ENCODE data around the gene MYL12B. TPM values are rescaled to one million over a fixed set of nuclear protein-coding genes. Genes with fewer than 3 reads are reported as not detected.

The MYL12B gene
- total RNA-seq, 1 donor from 2014 or later: 433 TPM

GRCh38 chr18:3283908-3284307 is 22.0 kb downstream of the MYL12B start:
- H3K36me3 Mint-ChIP-seq (ENCODE audit: low read depth, unreplicated experiment): peaks cover 5% of the 10 kb centered on the region
- H3K9ac ChIP-seq (ENCODE audit: low read length): no peak overlapping the region
- no peak overlapping the region for H3K27ac Mint-ChIP-seq (ENCODE audit: unreplicated experiment)
- H3K27me3 ChIP-seq (ENCODE audit: insufficient read depth, low read length): no peaks in the 10 kb centered on the region
- DNase-seq (ENCODE audit: low read depth) (no peak), FAIRE-seq (no peak)
- H3K4me1 Mint-ChIP-seq (ENCODE audit: low read depth, unreplicated experiment): peaks cover 10% of the 10 kb centered on the region
- no peaks in the 10 kb centered on the region for H3K79me2 ChIP-seq (ENCODE audit: insufficient read depth, low read length)
- TF ChIP-seq CTCF (IDR thresholded peaks at IDR 0.05; ENCODE audit: insufficient read depth, low read depth, low read length) (no peak), EZH2 (IDR thresholded peaks at IDR 0.05; ENCODE audit: insufficient read depth, low read length) (no peak)
- H2AFZ ChIP-seq (ENCODE audit: low read depth, low read length): no peak overlapping the region
- H3K9me3 Mint-ChIP-seq (ENCODE audit: unreplicated experiment): peaks cover 3% of the 10 kb centered on the region
- H3K4me1 ChIP-seq (ENCODE audit: insufficient read depth, low read length): peaks cover 11% of the 10 kb centered on the region
- no peak overlapping the region for H3K4me2 ChIP-seq (ENCODE audit: low read length)
- H3K4me3 Mint-ChIP-seq (ENCODE audit: unreplicated experiment): no peak overlapping the region
- no peak overlapping the region for H3K4me3 ChIP-seq (ENCODE audit: insufficient read depth, low read depth, low read length)
- no peak overlapping the region for H3K27ac ChIP-seq (ENCODE audit: low read depth, low read length)
- H3K9me3 ChIP-seq (ENCODE audit: insufficient read depth, low read depth, low read length): no peaks in the 10 kb centered on the region
- H4K20me1 ChIP-seq (ENCODE audit: insufficient read depth, low read length): no peaks in the 10 kb centered on the region
- no peaks in the 10 kb centered on the region for H3K27me3 Mint-ChIP-seq (ENCODE audit: low read depth, unreplicated experiment)
- H3K36me3 ChIP-seq (ENCODE audit: insufficient read depth, low read length): peaks cover under 1% of the 10 kb centered on the region

GRCh38 chr18:3284501-3284900 is 22.6 kb downstream of the MYL12B start:
- Mint-ChIP-seq H3K4me3 (ENCODE audit: unreplicated experiment) (no peak overlapping the region), H3K9me3 (ENCODE audit: unreplicated experiment) (peaks cover 5% of the 10 kb centered on the region), H3K36me3 (ENCODE audit: low read depth, unreplicated experiment) (peaks cover 5% of the 10 kb centered on the region), H3K27ac (ENCODE audit: unreplicated experiment) (no peak overlapping the region), H3K4me1 (ENCODE audit: low read depth, unreplicated experiment) (peaks cover 10% of the 10 kb centered on the region), H3K27me3 (ENCODE audit: low read depth, unreplicated experiment) (no peaks in the 10 kb centered on the region)
- Histone ChIP-seq H3K4me2 (ENCODE audit: low read length) (no peak overlapping the region), H3K36me3 (ENCODE audit: insufficient read depth, low read length) (no peaks in the 10 kb centered on the region), H3K9ac (ENCODE audit: low read length) (no peak overlapping the region), H3K79me2 (ENCODE audit: insufficient read depth, low read length) (no peaks in the 10 kb centered on the region), H3K27ac (ENCODE audit: low read depth, low read length) (no peak overlapping the region), H3K4me3 (ENCODE audit: insufficient read depth, low read depth, low read length) (no peak overlapping the region), H4K20me1 (ENCODE audit: insufficient read depth, low read length) (no peaks in the 10 kb centered on the region), H2AFZ (ENCODE audit: low read depth, low read length) (no peak overlapping the region), H3K4me1 (ENCODE audit: insufficient read depth, low read length) (peaks cover 11% of the 10 kb centered on the region), H3K27me3 (ENCODE audit: insufficient read depth, low read length) (no peaks in the 10 kb centered on the region), H3K9me3 (ENCODE audit: insufficient read depth, low read depth, low read length) (no peaks in the 10 kb centered on the region)
- no peak for FAIRE-seq
- no peak for DNase-seq (ENCODE audit: low read depth)
- TF ChIP-seq CTCF (IDR thresholded peaks at IDR 0.05; ENCODE audit: insufficient read depth, low read depth, low read length) (no peak), EZH2 (IDR thresholded peaks at IDR 0.05; ENCODE audit: insufficient read depth, low read length) (no peak)

- no peaks in the 10 kb centered on the region for H3K27me3 Mint-ChIP-seq (ENCODE audit: low read depth, unreplicated experiment)
- FAIRE-seq: no peak
- H3K36me3 ChIP-seq (ENCODE audit: insufficient read depth, low read length): no peaks in the 10 kb centered on the region
These were observed 24.2 kb downstream of the MYL12B start for GRCh38 chr18:3286159-3286558.

More at GRCh38 chr18:3286159-3286558, 24.2 kb downstream of the MYL12B start:
- no peak overlapping the region for H3K4me3 Mint-ChIP-seq (ENCODE audit: unreplicated experiment)
- H3K9me3 ChIP-seq (ENCODE audit: insufficient read depth, low read depth, low read length): no peaks in the 10 kb centered on the region
- no peaks in the 10 kb centered on the region for H3K27me3 ChIP-seq (ENCODE audit: insufficient read depth, low read length)
- H3K79me2 ChIP-seq (ENCODE audit: insufficient read depth, low read length): no peaks in the 10 kb centered on the region
- peaks cover 10% of the 10 kb centered on the region for H3K4me1 Mint-ChIP-seq (ENCODE audit: low read depth, unreplicated experiment)
- TF ChIP-seq EZH2 (IDR thresholded peaks at IDR 0.05; ENCODE audit: insufficient read depth, low read length) (no peak), CTCF (IDR thresholded peaks at IDR 0.05; ENCODE audit: insufficient read depth, low read depth, low read length) (no peak)
- H2AFZ ChIP-seq (ENCODE audit: low read depth, low read length): no peak overlapping the region
- DNase-seq (ENCODE audit: low read depth): no peak
- H3K4me1 ChIP-seq (ENCODE audit: insufficient read depth, low read length): peaks cover 11% of the 10 kb centered on the region
- H3K27ac ChIP-seq (ENCODE audit: low read depth, low read length): no peak overlapping the region
- H3K27ac Mint-ChIP-seq (ENCODE audit: unreplicated experiment): no peak overlapping the region
- no peaks in the 10 kb centered on the region for H4K20me1 ChIP-seq (ENCODE audit: insufficient read depth, low read length)
- no peak overlapping the region for H3K9ac ChIP-seq (ENCODE audit: low read length)
- H3K4me2 ChIP-seq (ENCODE audit: low read length): no peak overlapping the region
- H3K36me3 Mint-ChIP-seq (ENCODE audit: low read depth, unreplicated experiment): peaks cover 2% of the 10 kb centered on the region
- peaks cover 6% of the 10 kb centered on the region for H3K9me3 Mint-ChIP-seq (ENCODE audit: unreplicated experiment)
- no peak overlapping the region for H3K4me3 ChIP-seq (ENCODE audit: insufficient read depth, low read depth, low read length)

All from astrocyte (in vitro differentiated cells and primary cell).